ENCODE results near the gene CEP85.

The CEP85 gene

GRCh38 chr1:26234644-26235370 lies 807 bp downstream of the CEP85 start:
- TF ChIP-seq REST (IDR thresholded peaks at IDR 0.05; ENCODE audit: insufficient read depth in 1 of 2, low read depth in 2 of 2, low read length in 2 of 2), result no peak
- TF ChIP-seq FOXP2 (optimal IDR thresholded peaks at IDR 0.05; ENCODE audit: borderline replicate concordance, extremely low read depth, extremely low read length, insufficient read depth), result no peak
- TF ChIP-seq TAF1 (IDR thresholded peaks at IDR 0.05; ENCODE audit: borderline replicate concordance, insufficient read depth, low read length), result no peak
- TF ChIP-seq POLR2AphosphoS5 (IDR thresholded peaks at IDR 0.05; ENCODE audit: low read depth, low read length), result no peak
- no peak for TF ChIP-seq SIN3A (IDR thresholded peaks at IDR 0.05; ENCODE audit: borderline replicate concordance, insufficient read depth, low read length)

GRCh38 chr1:26237230-26237966 lies 3.4 kb downstream of the CEP85 start:
- TF ChIP-seq REST (IDR thresholded peaks at IDR 0.05; ENCODE audit: insufficient read depth in 1 of 2, low read depth in 2 of 2, low read length in 2 of 2) (no peak), POLR2AphosphoS5 (IDR thresholded peaks at IDR 0.05; ENCODE audit: low read depth, low read length) (no peak), FOXP2 (optimal IDR thresholded peaks at IDR 0.05; ENCODE audit: borderline replicate concordance, extremely low read depth, extremely low read length, insufficient read depth) (no peak), SIN3A (IDR thresholded peaks at IDR 0.05; ENCODE audit: borderline replicate concordance, insufficient read depth, low read length) (no peak), TAF1 (IDR thresholded peaks at IDR 0.05; ENCODE audit: borderline replicate concordance, insufficient read depth, low read length) (no peak)

GRCh38 chr1:26239936-26240335 lies 5.9 kb downstream of the CEP85 start:
- TF ChIP-seq SIN3A (IDR thresholded peaks at IDR 0.05; ENCODE audit: borderline replicate concordance, insufficient read depth, low read length), result no peak
- no peak for TF ChIP-seq FOXP2 (optimal IDR thresholded peaks at IDR 0.05; ENCODE audit: borderline replicate concordance, extremely low read depth, extremely low read length, insufficient read depth)
- TF ChIP-seq TAF1 (IDR thresholded peaks at IDR 0.05; ENCODE audit: borderline replicate concordance, insufficient read depth, low read length), result no peak
- no peak for TF ChIP-seq POLR2AphosphoS5 (IDR thresholded peaks at IDR 0.05; ENCODE audit: low read depth, low read length)
- TF ChIP-seq REST (IDR thresholded peaks at IDR 0.05; ENCODE audit: insufficient read depth in 1 of 2, low read depth in 2 of 2, low read length in 2 of 2), result no peak

- no peak for TF ChIP-seq TAF1 (IDR thresholded peaks at IDR 0.05; ENCODE audit: borderline replicate concordance, insufficient read depth, low read length)
Measured at GRCh38 chr1:26252718-26253117, 18.7 kb downstream of the CEP85 start.

GRCh38 chr1:26254404-26254803 lies 20.4 kb downstream of the CEP85 start:
- TF ChIP-seq REST (IDR thresholded peaks at IDR 0.05; ENCODE audit: insufficient read depth in 1 of 2, low read depth in 2 of 2, low read length in 2 of 2) (no peak), SIN3A (IDR thresholded peaks at IDR 0.05; ENCODE audit: borderline replicate concordance, insufficient read depth, low read length) (no peak), POLR2AphosphoS5 (IDR thresholded peaks at IDR 0.05; ENCODE audit: low read depth, low read length) (no peak), TAF1 (IDR thresholded peaks at IDR 0.05; ENCODE audit: borderline replicate concordance, insufficient read depth, low read length) (no peak), FOXP2 (optimal IDR thresholded peaks at IDR 0.05; ENCODE audit: borderline replicate concordance, extremely low read depth, extremely low read length, insufficient read depth) (no peak)

All from PFSK-1 (cell line).